Activated CD8-positive, alpha-beta memory T cell treated with anti-CD3 and anti-CD28 coated beads, Interleukin-2, amount 50 U/mL, for 1 hour (primary cell): Measurements from ENCODE around the gene CNOT6.
"Not testable (repeated sequence)": the region's sequence is repeated elsewhere in the genome, so short reads cannot be mapped to it uniquely, and the experiment has no call there.

Experiments used
- DNase-seq: peaks from one replicate; pipeline ENCODE4 v3.0.0-alpha.2; 2020; ENCODE audit errors: extremely low read depth

CNOT6 gene

GRCh38 chr5:180494060-180494509 is at the start of gene CNOT6:
Gene CNOT6 (plus strand): TSS chr5:180494379. CDS start chr5:180529277, 34,898 bp downstream.
- DNase-seq = peak; percentile 75

GRCh38 chr5:180454752-180455151 is 39.4 kb upstream of the CNOT6 start:
- no peak for DNase-seq

- DNase-seq = no peak
These were observed 38.3 kb upstream of the CNOT6 start for GRCh38 chr5:180455872-180456271.

GRCh38 chr5:180456792-180457191 is 37.4 kb upstream of the CNOT6 start:
- DNase-seq = no peak

- not testable (repeated sequence) for DNase-seq
These were observed 35.1 kb upstream of the CNOT6 start for GRCh38 chr5:180458852-180459673.

GRCh38 chr5:180459674-180460142 is 34.5 kb upstream of the CNOT6 start:
- DNase-seq = not testable (repeated sequence)

GRCh38 chr5:180460834-180461233 is 33.3 kb upstream of the CNOT6 start:
- DNase-seq = no peak

GRCh38 chr5:180461303-180461702 is 32.9 kb upstream of the CNOT6 start:
- DNase-seq = no peak

GRCh38 chr5:180463216-180463900 is 30.8 kb upstream of the CNOT6 start:
- DNase-seq = no peak

GRCh38 chr5:180463916-180464602 is 30.1 kb upstream of the CNOT6 start:
- no peak for DNase-seq

GRCh38 chr5:180464603-180464970 is 29.6 kb upstream of the CNOT6 start:
- DNase-seq = no peak

- not testable (repeated sequence) for DNase-seq
These were observed 29.1 kb upstream of the CNOT6 start for GRCh38 chr5:180465052-180465451.

- DNase-seq = no peak
These were observed 27.9 kb upstream of the CNOT6 start for GRCh38 chr5:180466316-180466715.

- no peak for DNase-seq
These were observed 26.9 kb upstream of the CNOT6 start for GRCh38 chr5:180467028-180467975.

GRCh38 chr5:180467989-180468731 is 26.0 kb upstream of the CNOT6 start:
- no peak for DNase-seq

GRCh38 chr5:180468732-180469585 is 25.2 kb upstream of the CNOT6 start:
- no peak for DNase-seq

- no peak for DNase-seq
These were observed 24.7 kb upstream of the CNOT6 start for GRCh38 chr5:180469586-180469865.

GRCh38 chr5:180469866-180470265 is 24.3 kb upstream of the CNOT6 start:
- no peak for DNase-seq

GRCh38 chr5:180470361-180470760 is 23.8 kb upstream of the CNOT6 start:
- DNase-seq = no peak
